GM12873 (cell line): Measurements from ENCODE around the gene PRR30.

ENCODE experiments used
- CTCF ChIP-seq: IDR thresholded peaks from 2 replicates; pipeline ENCODE4 v1.5.1; 2012; ENCODE audit warnings: low read depth, mild to moderate bottlenecking, moderate library complexity, low read length, control low read depth; ENCODE audit not compliant: insufficient read depth; ENCODE audit errors: missing control alignments

The PRR30 gene

GRCh38 chr2:27162151-27163121 is 23.2 kb upstream of the PRR30 start:
- TF ChIP-seq CTCF: no peak

GRCh38 chr2:27160191-27160590 is 21.0 kb upstream of the PRR30 start:
- TF ChIP-seq CTCF: no peak

GRCh38 chr2:27159271-27159670 is 20.1 kb upstream of the PRR30 start:
- no peak for TF ChIP-seq CTCF

GRCh38 chr2:27158468-27158867 is 19.3 kb upstream of the PRR30 start:
- TF ChIP-seq CTCF: no peak

GRCh38 chr2:27155069-27155520 is 15.9 kb upstream of the PRR30 start:
- TF ChIP-seq CTCF: no peak

- no peak for TF ChIP-seq CTCF
These were observed 15.3 kb upstream of the PRR30 start for GRCh38 chr2:27154488-27154887.

GRCh38 chr2:27152796-27153464 is 13.7 kb upstream of the PRR30 start:
- TF ChIP-seq CTCF: no peak
